Liver (tissue), 9 donors: ENCODE data around the gene SH3BP2. TPM values are rescaled to one million over a fixed set of nuclear protein-coding genes. Genes with fewer than 3 reads are reported as not detected.

ENCODE experiments used
- DNase-seq: peaks from one replicate; pipeline ENCODE4 v3.0.0-alpha.2; 2017; ENCODE audit warnings: low spot score
- H3K27ac ChIP-seq, 2 donors: one replicate each; pipeline ENCODE4 v1.7.0; 2013; ENCODE audit warnings: inconsistent platforms in 2 of 2, low read length in 2 of 2, control low read depth in 1 of 2, low read depth in 1 of 2, mild to moderate bottlenecking in 1 of 2
- H3K27me3 ChIP-seq, 4 donors: one replicate each; pipeline versions ENCODE4 v1.6.1 to v1.7.0; 2013; ENCODE audit warnings: low read length in 3 of 4, inconsistent platforms in 1 of 4, mild to moderate bottlenecking in 1 of 4, moderate library complexity in 1 of 4; ENCODE audit not compliant: control insufficient read depth in 4 of 4, insufficient read depth in 4 of 4
- H3K36me3 ChIP-seq, 4 donors: one replicate each; pipeline versions ENCODE4 v1.6.1 to v1.7.0; 2013; ENCODE audit warnings: low read length in 3 of 4, mild to moderate bottlenecking in 3 of 4, low read depth in 1 of 4, moderate library complexity in 1 of 4; ENCODE audit not compliant: control insufficient read depth in 4 of 4, insufficient read depth in 3 of 4
- H3K4me1 ChIP-seq, 4 donors: one replicate each; pipeline versions ENCODE4 v1.6.1 to v1.7.0; 2013; ENCODE audit warnings: low read length in 3 of 4, mild to moderate bottlenecking in 3 of 4, moderate library complexity in 1 of 4; ENCODE audit not compliant: control insufficient read depth in 4 of 4, insufficient read depth in 4 of 4
- H3K4me3 ChIP-seq, 3 donors: one replicate each; pipeline versions ENCODE4 v1.6.1 to v1.7.0; 2013; ENCODE audit warnings: low read length in 3 of 3, control low read depth in 1 of 3, low read depth in 1 of 3, mild to moderate bottlenecking in 1 of 3
- H3K9ac ChIP-seq, 2 donors: one replicate each; pipeline ENCODE4 v1.7.0; 2013; ENCODE audit warnings: low read length in 2 of 2, mild to moderate bottlenecking in 2 of 2, moderate library complexity in 2 of 2, control low read depth in 1 of 2, low read depth in 1 of 2
- H3K9me3 ChIP-seq, 4 donors: one replicate each; pipeline versions ENCODE4 v1.6.1 to v1.7.0; 2013; ENCODE audit warnings: low read length in 3 of 4; ENCODE audit not compliant: control insufficient read depth in 4 of 4
- ATF3 ChIP-seq: IDR thresholded peaks from 2 replicates; pipeline ENCODE4 v1.6.1; 2016; ENCODE audit warnings: antibody characterized with exemption
- EGR1 ChIP-seq, 2 donors: IDR thresholded peaks; 2 replicates each; pipeline ENCODE4 v1.6.1; 2016 to 2018; ENCODE audit warnings: antibody characterized with exemption in 2 of 2, low read depth in 2 of 2
- FOXA1 ChIP-seq: IDR thresholded peaks from 2 replicates; pipeline ENCODE4 v1.6.1; 2016; ENCODE audit warnings: antibody characterized with exemption
- FOXA2 ChIP-seq: IDR thresholded peaks from 2 replicates; pipeline ENCODE4 v1.6.1; 2016; ENCODE audit warnings: antibody characterized with exemption
- GABPA ChIP-seq, 2 donors: IDR thresholded peaks in 1 of 2; conservative IDR thresholded peaks in 1 of 2; 2 replicates each; pipeline ENCODE4 v1.6.1; 2016; ENCODE audit warnings: antibody characterized with exemption in 2 of 2, mild to moderate bottlenecking in 1 of 2, moderate library complexity in 1 of 2
- HNF4G ChIP-seq: IDR thresholded peaks from 2 replicates; pipeline ENCODE4 v1.6.1; 2016; ENCODE audit warnings: antibody characterized with exemption
- NR2F2 ChIP-seq: IDR thresholded peaks from 2 replicates; pipeline ENCODE4 v1.6.1; 2016; ENCODE audit warnings: antibody characterized with exemption
- RAD21 ChIP-seq, 2 donors: IDR thresholded peaks; 2 replicates each; pipeline ENCODE4 v1.6.1; 2016; ENCODE audit warnings: antibody characterized with exemption in 2 of 2, mild to moderate bottlenecking in 2 of 2
- REST ChIP-seq: IDR thresholded peaks from 2 replicates; pipeline ENCODE4 v1.6.1; 2016; ENCODE audit warnings: antibody characterized with exemption, mild to moderate bottlenecking
- RXRA ChIP-seq, 2 donors: IDR thresholded peaks; 2 replicates each; pipeline ENCODE4 v1.6.1; 2017 to 2018; ENCODE audit warnings: antibody characterized with exemption in 2 of 2, mild to moderate bottlenecking in 1 of 2
- SP1 ChIP-seq: IDR thresholded peaks from 2 replicates; pipeline ENCODE4 v1.6.1; 2018; ENCODE audit warnings: antibody characterized with exemption, mild to moderate bottlenecking
- TAF1 ChIP-seq: conservative IDR thresholded peaks from 2 replicates; pipeline ENCODE4 v1.6.1; 2016; ENCODE audit warnings: antibody characterized with exemption, mild to moderate bottlenecking
- YY1 ChIP-seq: IDR thresholded peaks from 2 replicates; pipeline ENCODE4 v1.6.1; 2016; ENCODE audit warnings: antibody characterized with exemption, mild to moderate bottlenecking
- ZBTB33 ChIP-seq: IDR thresholded peaks from 2 replicates; pipeline ENCODE4 v1.6.1; 2016; ENCODE audit warnings: antibody characterized with exemption
- WGBS: extraction: QIAGEN DNeasy Blood & Tissue Kit; methylation state at CpG from one replicate; pipeline ENCODE4 v1.1.7; 2013; 5-methylcytosine and 5-hydroxymethylcytosine counted together
- polyA plus RNA-seq, 2 donors: library from polyadenylated mRNA; stranded (reverse) in 1 of 2; unstranded in 1 of 2; fragments of 200-250 nt in 1 of 2; fragments of >200 nt in 1 of 2; fragmentation: Nextera tagmentation in 1 of 2; extraction: Ambion mirVana in 1 of 2; gene quantifications; one replicate each; pipeline versions ENCODE4 v1.2.1 to v1.2.3, GENCODE V29; 2013 to 2015
- total RNA-seq, 2 donors: library from RNA; depleted of rRNA; stranded (reverse); fragments of >200 nt; gene quantifications; one replicate each; pipeline ENCODE4 v1.2.3, GENCODE V29; 2014
- TF ChIP-seq, protein P1 (sequence below): fragments of 150-350 bp; IDR thresholded peaks from 2 replicates; pipeline ENCODE4 v1.5.1; 2017; ENCODE audit warnings: improper control_type of control experiment, low read depth, low read length; ENCODE audit not compliant: missing input control
- TF ChIP-seq, protein P2 (sequence below): IDR thresholded peaks from 2 replicates; pipeline ENCODE4 v1.6.1; 2016; ENCODE audit warnings: antibody characterized with exemption
- donor health status: healthy.
- donor health status: healthy.
- donor health status: healthy.
- donor health status: healthy.
- donor health status: healthy.

Gene SH3BP2
- total and polyA plus RNA-seq, 4 donors, result 17.9 to 80.2 (median 38.5) TPM

DNA sequence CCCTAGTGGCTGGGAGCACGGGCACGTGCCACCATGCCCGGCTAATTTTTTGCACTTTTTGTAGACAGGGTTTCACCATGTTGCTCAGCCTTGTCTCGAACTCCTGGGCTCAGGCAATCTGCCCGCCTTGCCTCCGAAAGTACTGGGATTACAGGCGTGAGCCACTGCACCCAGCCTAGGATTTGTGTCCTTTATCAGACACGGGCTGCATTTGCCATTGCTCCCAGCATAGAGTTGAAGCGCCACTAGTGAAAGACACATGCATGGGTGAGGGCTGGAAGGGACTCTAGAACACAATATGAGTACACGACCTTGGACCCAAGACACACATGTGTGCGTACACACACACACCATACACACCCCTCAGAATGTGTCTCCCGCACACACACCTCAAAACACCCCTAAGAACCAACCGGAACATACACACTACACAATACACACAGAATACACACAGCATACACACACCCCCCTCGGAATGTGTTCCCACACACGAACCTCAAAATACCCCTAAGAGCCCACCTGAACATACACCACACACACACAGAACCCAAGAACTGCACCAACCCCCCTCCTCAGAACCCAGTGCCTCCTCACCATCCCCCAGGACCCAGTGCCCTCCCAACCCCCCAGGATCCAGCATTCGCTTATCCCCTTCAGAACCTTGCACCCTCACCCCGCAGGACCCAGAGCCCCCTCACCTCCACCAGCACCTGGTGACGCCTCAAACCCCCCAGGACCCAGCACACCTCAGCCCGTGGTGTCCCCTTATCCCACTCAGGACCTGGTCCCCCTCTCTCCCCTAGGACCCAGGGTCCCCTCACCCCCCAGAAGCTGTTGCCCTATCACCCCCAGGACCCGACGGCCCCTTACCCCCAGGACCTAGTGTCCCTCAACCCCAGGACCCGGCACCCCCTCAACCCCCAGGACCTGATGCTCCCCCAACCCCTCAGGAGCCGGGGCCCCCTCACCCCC is 37.8 kb upstream of the SH3BP2 start:
- DNase-seq, result no peak
- peak overlapping the region; percentile 80 to 83 for H3K27ac ChIP-seq
- 58% methylated on average over 23 of the region's 23 CpGs for WGBS

DNA sequence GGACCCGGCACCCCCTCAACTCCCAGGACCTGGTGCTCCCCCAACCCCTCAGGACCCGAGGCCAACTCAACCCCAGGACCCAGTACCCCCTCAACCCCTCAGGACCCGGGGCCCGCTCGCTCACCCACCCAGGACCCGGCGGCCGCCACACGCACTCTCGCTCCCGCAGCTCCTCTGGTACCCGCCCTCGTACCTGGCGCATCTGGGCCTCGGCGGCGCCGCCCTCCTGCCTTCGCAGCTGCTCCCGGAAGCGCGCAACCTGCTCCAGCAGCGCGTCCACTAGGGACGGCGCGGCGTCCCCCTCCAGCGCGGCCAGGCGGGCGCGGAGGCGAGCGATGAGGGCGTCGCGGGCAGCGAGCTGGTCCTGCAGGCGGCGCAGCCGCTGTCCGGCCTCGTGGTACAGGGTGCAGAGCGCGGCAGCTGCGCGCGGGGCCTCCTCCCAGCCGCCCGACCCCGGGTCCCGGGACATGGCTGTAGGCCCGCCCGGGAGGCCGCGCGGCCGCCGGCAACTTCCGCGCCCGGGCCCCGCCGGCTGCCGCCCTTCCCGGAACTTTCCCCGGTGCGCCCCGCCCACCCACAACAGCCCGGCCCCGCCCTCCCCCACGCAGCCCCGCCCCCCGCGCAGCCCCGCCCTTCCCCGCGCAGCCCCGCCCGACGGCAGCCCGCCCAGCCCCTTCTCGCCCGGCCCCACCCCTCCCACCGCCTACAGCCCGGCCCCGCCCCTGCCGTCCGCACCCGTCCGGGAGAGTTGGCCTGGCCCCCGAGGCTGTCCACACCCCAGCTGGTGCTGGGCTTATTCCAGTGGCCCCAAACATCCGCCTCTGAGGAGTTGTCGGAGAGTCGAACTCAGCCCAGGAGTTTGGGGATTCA is 36.8 kb upstream of the SH3BP2 start, which contains the start of gene TNIP2:
Gene TNIP2, minus strand, starts transcription at position 516 of the 870 bp plus-strand sequence. Its CDS starts 47 bp downstream, at position 469.
- H3K9ac ChIP-seq, result peak within 1 kb of the TSS; percentile 36 to 77
- H3K36me3 ChIP-seq, result peaks cover 0 to 3% (median 3%) of the 10 kb centered on the region in 4 donors
- no peaks in the 10 kb centered on the region for H3K9me3 ChIP-seq
- H3K27ac ChIP-seq, result peak within 1 kb of the TSS; percentile 80 to 83
- WGBS, result 1% methylated on average over 96 of the region's 96 CpGs
- peaks cover 4 to 15% (median 10%) of the 10 kb centered on the region in 4 donors for H3K4me1 ChIP-seq
- H3K27me3 ChIP-seq, result no peaks in the 10 kb centered on the region
- no peak for TF ChIP-seq FOXA2
- TF ChIP-seq REST, result peak; percentile 96
- TF ChIP-seq RXRA (IDR thresholded peaks at IDR 0.05), result no peak
- TF ChIP-seq ZBTB33, result no peak
- no peak for TF ChIP-seq FOXA1
- no peak for TF ChIP-seq EGR1 (IDR thresholded peaks at IDR 0.05; ENCODE audit: low read depth in 2 of 2)
- TF ChIP-seq SP1, result peak; percentile 18
- no peak for TF ChIP-seq NR2F2
- no peak for TF ChIP-seq TAF1
- TF ChIP-seq ATF3, result no peak
- TF ChIP-seq GABPA (IDR thresholded peaks at IDR 0.05 in 1 of 2, conservative IDR thresholded peaks at IDR 0.05 in 1 of 2), result no peak
- TF ChIP-seq, protein P1, sequence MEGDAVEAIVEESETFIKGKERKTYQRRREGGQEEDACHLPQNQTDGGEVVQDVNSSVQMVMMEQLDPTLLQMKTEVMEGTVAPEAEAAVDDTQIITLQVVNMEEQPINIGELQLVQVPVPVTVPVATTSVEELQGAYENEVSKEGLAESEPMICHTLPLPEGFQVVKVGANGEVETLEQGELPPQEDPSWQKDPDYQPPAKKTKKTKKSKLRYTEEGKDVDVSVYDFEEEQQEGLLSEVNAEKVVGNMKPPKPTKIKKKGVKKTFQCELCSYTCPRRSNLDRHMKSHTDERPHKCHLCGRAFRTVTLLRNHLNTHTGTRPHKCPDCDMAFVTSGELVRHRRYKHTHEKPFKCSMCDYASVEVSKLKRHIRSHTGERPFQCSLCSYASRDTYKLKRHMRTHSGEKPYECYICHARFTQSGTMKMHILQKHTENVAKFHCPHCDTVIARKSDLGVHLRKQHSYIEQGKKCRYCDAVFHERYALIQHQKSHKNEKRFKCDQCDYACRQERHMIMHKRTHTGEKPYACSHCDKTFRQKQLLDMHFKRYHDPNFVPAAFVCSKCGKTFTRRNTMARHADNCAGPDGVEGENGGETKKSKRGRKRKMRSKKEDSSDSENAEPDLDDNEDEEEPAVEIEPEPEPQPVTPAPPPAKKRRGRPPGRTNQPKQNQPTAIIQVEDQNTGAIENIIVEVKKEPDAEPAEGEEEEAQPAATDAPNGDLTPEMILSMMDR, result peak; percentile 44
- TF ChIP-seq YY1, result no peak
- TF ChIP-seq HNF4G, result no peak
- TF ChIP-seq RAD21 (IDR thresholded peaks at IDR 0.05), result peak in 1 of 2 donors; percentile 41
- TF ChIP-seq, protein P2, sequence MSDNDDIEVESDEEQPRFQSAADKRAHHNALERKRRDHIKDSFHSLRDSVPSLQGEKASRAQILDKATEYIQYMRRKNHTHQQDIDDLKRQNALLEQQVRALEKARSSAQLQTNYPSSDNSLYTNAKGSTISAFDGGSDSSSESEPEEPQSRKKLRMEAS, result no peak
- H3K4me3 ChIP-seq, result peak within 1 kb of the TSS; percentile 75 to 93 (median 76)
- DNase-seq, result peak; percentile 90

More for the DNA sequence above, 37.8 kb upstream of the SH3BP2 start:
- Histone ChIP-seq H3K4me1 (peaks cover 0 to 12% (median 8%) of the 10 kb centered on the region in 4 donors), H3K4me3 (peak overlapping the region; percentile 75 to 93 (median 76)), H3K9ac (no peak overlapping the region), H3K27me3 (no peaks in the 10 kb centered on the region), H3K36me3 (peaks cover 0 to 3% (median 3%) of the 10 kb centered on the region in 4 donors), H3K9me3 (no peaks in the 10 kb centered on the region)
- no peak for TF ChIP-seq EGR1 (IDR thresholded peaks at IDR 0.05; ENCODE audit: low read depth in 2 of 2)
- no peak for TF ChIP-seq YY1
- TF ChIP-seq ATF3, result no peak
- no peak for TF ChIP-seq FOXA1
